Measurements from ENCODE around the gene DNAJB2.
"Not testable (repeated sequence)": the region's sequence is repeated elsewhere in the genome, so short reads cannot be mapped to it uniquely, and the experiment has no call there.

Gene DNAJB2

DNA sequence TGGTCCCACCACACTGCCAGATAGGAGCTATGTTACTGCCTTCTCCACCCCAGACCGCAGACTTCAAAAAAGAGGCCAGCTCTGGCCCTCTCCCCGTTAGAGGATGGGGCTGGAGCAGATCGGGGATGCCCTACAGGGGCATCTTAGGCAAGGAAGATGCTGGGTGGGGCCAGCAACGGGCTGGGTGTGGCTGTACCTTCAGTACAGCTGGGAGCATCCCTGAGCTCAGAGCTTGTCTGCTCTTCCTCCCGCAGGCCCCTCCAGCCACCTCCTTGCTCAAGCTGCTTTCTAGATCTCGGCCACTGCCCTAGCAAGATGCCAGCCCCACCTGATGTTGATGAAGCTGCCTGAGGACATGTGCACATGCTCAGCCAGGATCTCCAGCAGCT, 20.2 kb downstream of the DNAJB2 start:
- H3K9ac ChIP-seq (ENCODE audit: low read length): no peak overlapping the region
- H3K4me1 ChIP-seq (ENCODE audit: control insufficient read depth, insufficient read depth, low read length): peaks cover 15% of the 10 kb centered on the region
- H3K9me3 ChIP-seq (ENCODE audit: control insufficient read depth, low read length): no peaks in the 10 kb centered on the region
- H3K4me3 ChIP-seq (ENCODE audit: low read length): no peak overlapping the region
- peaks cover 37% of the 10 kb centered on the region for H3K27me3 ChIP-seq (ENCODE audit: control insufficient read depth, insufficient read depth, low read length)
- H3K36me3 ChIP-seq (ENCODE audit: control insufficient read depth, insufficient read depth, low read length): no peaks in the 10 kb centered on the region

DNA sequence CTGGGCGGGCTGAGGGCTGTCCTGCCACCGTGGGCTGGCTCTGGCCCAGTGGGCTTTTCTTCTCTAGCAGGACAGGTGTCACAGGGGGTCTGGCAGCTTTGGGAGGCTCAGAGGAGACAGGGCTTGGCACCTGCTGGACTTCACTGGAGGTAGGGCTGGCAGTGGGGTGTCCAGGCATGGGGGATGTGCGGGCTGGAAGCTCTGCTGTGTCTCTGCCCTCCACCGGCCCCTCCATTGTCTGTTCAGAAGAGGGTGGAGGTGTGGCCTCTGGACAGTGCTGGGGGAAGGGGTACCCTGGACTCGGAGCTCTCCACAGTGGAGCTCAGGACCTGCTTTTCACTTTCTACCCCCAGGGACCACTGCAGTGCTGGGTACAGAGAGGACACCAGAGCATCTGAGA, 20.9 kb downstream of the DNAJB2 start:
- peaks cover 9% of the 10 kb centered on the region for H3K4me1 ChIP-seq (ENCODE audit: control insufficient read depth, insufficient read depth, low read length)
- no peak overlapping the region for H3K4me3 ChIP-seq (ENCODE audit: low read length)
- no peak overlapping the region for H3K9ac ChIP-seq (ENCODE audit: low read length)
- peaks cover 35% of the 10 kb centered on the region for H3K27me3 ChIP-seq (ENCODE audit: control insufficient read depth, insufficient read depth, low read length)
- H3K9me3 ChIP-seq (ENCODE audit: control insufficient read depth, low read length): no peaks in the 10 kb centered on the region
- H3K36me3 ChIP-seq (ENCODE audit: control insufficient read depth, insufficient read depth, low read length): no peaks in the 10 kb centered on the region

- Histone ChIP-seq H3K9ac (ENCODE audit: low read length) (no peak overlapping the region), H3K36me3 (ENCODE audit: control insufficient read depth, insufficient read depth, low read length) (no peaks in the 10 kb centered on the region), H3K9me3 (ENCODE audit: control insufficient read depth, low read length) (no peaks in the 10 kb centered on the region), H3K27me3 (ENCODE audit: control insufficient read depth, insufficient read depth, low read length) (peaks cover 33% of the 10 kb centered on the region), H3K4me3 (ENCODE audit: low read length) (no peak overlapping the region), H3K4me1 (ENCODE audit: control insufficient read depth, insufficient read depth, low read length) (peaks cover 6% of the 10 kb centered on the region)
Observed at GRCh38 chr2:219302412-219302968, 23.3 kb downstream of the DNAJB2 start.

DNA sequence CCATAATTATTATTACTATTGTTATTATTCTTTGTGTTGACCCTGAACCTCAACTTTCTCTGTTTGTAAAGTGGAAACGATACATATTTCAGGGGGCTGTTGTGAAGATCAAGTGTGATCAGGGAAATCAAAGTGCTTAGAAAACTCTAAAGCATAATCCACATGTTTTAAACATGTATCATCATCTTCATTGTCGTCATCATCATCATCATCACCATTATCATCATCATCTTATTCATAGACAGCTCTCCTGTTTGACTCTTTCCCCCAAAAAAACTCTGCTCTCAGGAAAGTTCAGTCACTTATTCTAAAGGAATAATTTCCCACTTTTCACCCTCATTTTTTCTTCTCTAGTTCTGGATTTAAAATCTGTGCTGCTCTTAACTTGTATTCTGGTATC, 25.1 kb downstream of the DNAJB2 start:
- Histone ChIP-seq H3K36me3 (ENCODE audit: control insufficient read depth, insufficient read depth, low read length) (no peaks in the 10 kb centered on the region), H3K4me1 (ENCODE audit: control insufficient read depth, insufficient read depth, low read length) (no peaks in the 10 kb centered on the region), H3K27me3 (ENCODE audit: control insufficient read depth, insufficient read depth, low read length) (peaks cover 41% of the 10 kb centered on the region), H3K9me3 (ENCODE audit: control insufficient read depth, low read length) (no peaks in the 10 kb centered on the region), H3K9ac (ENCODE audit: low read length) (no peak overlapping the region), H3K4me3 (ENCODE audit: low read length) (no peak overlapping the region)

DNA sequence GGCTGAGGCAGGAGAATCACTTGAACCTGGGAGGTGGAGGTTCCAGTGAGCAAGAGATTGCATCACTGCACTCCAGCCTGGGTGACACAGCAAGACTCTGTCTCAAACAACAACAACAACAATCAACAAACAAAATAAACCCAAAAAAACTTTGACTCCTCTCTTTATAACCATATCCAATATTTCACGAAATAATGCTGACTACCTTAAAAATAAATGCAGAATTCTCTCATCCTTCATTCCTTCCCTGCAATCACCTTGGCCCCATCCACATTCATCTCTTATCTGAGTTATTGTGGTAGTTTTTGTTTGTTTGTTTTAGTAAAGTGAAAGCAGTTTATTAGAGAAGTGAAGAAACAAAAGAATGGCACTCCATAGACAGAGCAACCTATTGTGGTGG, 26.9 kb downstream of the DNAJB2 start:
- H3K9ac ChIP-seq (ENCODE audit: low read length): no peak overlapping the region
- peaks cover 40% of the 10 kb centered on the region for H3K27me3 ChIP-seq (ENCODE audit: control insufficient read depth, insufficient read depth, low read length)
- H3K9me3 ChIP-seq (ENCODE audit: control insufficient read depth, low read length): no peaks in the 10 kb centered on the region
- H3K4me3 ChIP-seq (ENCODE audit: low read length): no peak overlapping the region
- no peaks in the 10 kb centered on the region for H3K4me1 ChIP-seq (ENCODE audit: control insufficient read depth, insufficient read depth, low read length)
- H3K36me3 ChIP-seq (ENCODE audit: control insufficient read depth, insufficient read depth, low read length): no peaks in the 10 kb centered on the region

- H3K4me1 ChIP-seq (ENCODE audit: control insufficient read depth, insufficient read depth, low read length): no peaks in the 10 kb centered on the region
- peaks cover 26% of the 10 kb centered on the region for H3K27me3 ChIP-seq (ENCODE audit: control insufficient read depth, insufficient read depth, low read length)
- H3K9me3 ChIP-seq (ENCODE audit: control insufficient read depth, low read length): no peaks in the 10 kb centered on the region
- no peak overlapping the region for H3K4me3 ChIP-seq (ENCODE audit: low read length)
- H3K36me3 ChIP-seq (ENCODE audit: control insufficient read depth, insufficient read depth, low read length): no peaks in the 10 kb centered on the region
- H3K9ac ChIP-seq (ENCODE audit: low read length): no peak overlapping the region
Observed at GRCh38 chr2:219308142-219309101, 29.3 kb downstream of the DNAJB2 start.

DNA sequence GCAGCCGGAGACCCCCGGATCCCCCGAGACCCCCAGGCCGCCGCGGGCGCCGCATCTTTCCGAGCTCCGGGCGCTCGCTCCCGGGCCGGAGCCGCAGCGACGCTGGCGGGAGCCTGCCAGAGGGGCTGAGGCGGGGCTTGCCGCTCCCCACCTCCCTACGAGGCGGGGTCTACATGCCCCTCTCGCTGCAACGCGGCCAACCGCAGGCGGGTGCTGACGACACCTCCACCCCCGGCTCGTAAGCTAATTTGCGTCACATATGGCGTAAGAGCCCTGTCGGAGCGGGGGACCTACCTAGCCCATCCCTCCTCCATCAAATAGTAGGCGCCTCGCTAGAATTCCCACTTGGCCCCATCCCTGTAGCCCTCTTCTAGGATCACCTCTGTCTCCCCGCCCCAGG, 30.1 kb downstream of the DNAJB2 start, which contains the start of gene PTPRN:
PTPRN (minus strand) TSS at position 124 of the 400 bp plus-strand sequence; CDS start at position 55, 69 bp downstream.
- Histone ChIP-seq H3K4me1 (ENCODE audit: control insufficient read depth, insufficient read depth, low read length) (no peaks in the 10 kb centered on the region), H3K4me3 (ENCODE audit: low read length) (no peak within 1 kb of the TSS), H3K27me3 (ENCODE audit: control insufficient read depth, insufficient read depth, low read length) (peaks cover 26% of the 10 kb centered on the region), H3K36me3 (ENCODE audit: control insufficient read depth, insufficient read depth, low read length) (no peaks in the 10 kb centered on the region), H3K9me3 (ENCODE audit: control insufficient read depth, low read length) (no peaks in the 10 kb centered on the region), H3K9ac (ENCODE audit: low read length) (no peak within 1 kb of the TSS)

GRCh38 chr2:219312683-219313263, 33.6 kb downstream of the DNAJB2 start:
- peaks cover 22% of the 10 kb centered on the region for H3K27me3 ChIP-seq (ENCODE audit: control insufficient read depth, insufficient read depth, low read length)
- not testable (repeated sequence) for H3K4me1 ChIP-seq (ENCODE audit: control insufficient read depth, insufficient read depth, low read length); H3K4me3 ChIP-seq (ENCODE audit: low read length); H3K36me3 ChIP-seq (ENCODE audit: control insufficient read depth, insufficient read depth, low read length); H3K9ac ChIP-seq (ENCODE audit: low read length); H3K9me3 ChIP-seq (ENCODE audit: control insufficient read depth, low read length)

- Histone ChIP-seq H3K9me3 (ENCODE audit: control insufficient read depth, low read length) (no peaks in the 10 kb centered on the region), H3K4me1 (ENCODE audit: control insufficient read depth, insufficient read depth, low read length) (no peaks in the 10 kb centered on the region), H3K36me3 (ENCODE audit: control insufficient read depth, insufficient read depth, low read length) (no peaks in the 10 kb centered on the region), H3K4me3 (ENCODE audit: low read length) (no peak overlapping the region), H3K27me3 (ENCODE audit: control insufficient read depth, insufficient read depth, low read length) (peaks cover 4% of the 10 kb centered on the region), H3K9ac (ENCODE audit: low read length) (no peak overlapping the region)
Observed at GRCh38 chr2:219314804-219315468, 35.8 kb downstream of the DNAJB2 start.

- Histone ChIP-seq H3K4me3 (ENCODE audit: low read length) (no peak overlapping the region), H3K4me1 (ENCODE audit: control insufficient read depth, insufficient read depth, low read length) (no peaks in the 10 kb centered on the region), H3K9ac (ENCODE audit: low read length) (no peak overlapping the region), H3K27me3 (ENCODE audit: control insufficient read depth, insufficient read depth, low read length) (peaks cover 12% of the 10 kb centered on the region), H3K36me3 (ENCODE audit: control insufficient read depth, insufficient read depth, low read length) (no peaks in the 10 kb centered on the region), H3K9me3 (ENCODE audit: control insufficient read depth, low read length) (no peaks in the 10 kb centered on the region)
Observed at GRCh38 chr2:219323434-219323833, 44.3 kb downstream of the DNAJB2 start.

DNA sequence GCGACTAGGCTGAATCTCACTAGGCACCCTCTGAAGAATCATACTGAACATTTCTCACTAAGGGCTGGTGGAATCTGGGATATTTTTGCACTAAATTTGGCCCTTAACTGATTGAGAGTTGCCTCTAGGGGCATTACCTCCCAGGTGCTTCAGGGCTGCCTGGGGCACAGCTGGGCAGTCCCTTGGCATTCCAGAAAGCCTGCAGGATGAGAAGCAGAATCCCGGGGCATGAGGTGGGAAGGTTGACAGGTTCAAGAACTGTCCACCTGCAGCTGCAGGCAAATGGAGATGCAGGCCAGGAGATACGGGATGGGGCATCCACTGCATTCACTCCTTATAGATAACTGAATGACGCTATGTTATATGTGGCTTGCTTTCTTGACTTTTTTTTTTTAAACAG, 46.0 kb downstream of the DNAJB2 start:
- Histone ChIP-seq H3K36me3 (ENCODE audit: control insufficient read depth, insufficient read depth, low read length) (no peaks in the 10 kb centered on the region), H3K9ac (ENCODE audit: low read length) (no peak overlapping the region), H3K4me3 (ENCODE audit: low read length) (no peak overlapping the region), H3K9me3 (ENCODE audit: control insufficient read depth, low read length) (no peaks in the 10 kb centered on the region), H3K4me1 (ENCODE audit: control insufficient read depth, insufficient read depth, low read length) (no peaks in the 10 kb centered on the region), H3K27me3 (ENCODE audit: control insufficient read depth, insufficient read depth, low read length) (peaks cover 12% of the 10 kb centered on the region)
